Central memory CD4-positive, alpha-beta T cell (primary cell): Measurements from ENCODE around the gene CFAP20DC.

Experiments used
- DNase-seq: peaks from one replicate; pipeline ENCODE4 v3.0.0; 2022

Gene CFAP20DC

GRCh38 chr3:58794750-58795149 lies 255.1 kb downstream of the CFAP20DC start:
- no peak for DNase-seq

- DNase-seq = no peak
Measured at GRCh38 chr3:58793938-58794337, 255.9 kb downstream of the CFAP20DC start.

GRCh38 chr3:58792921-58793451 lies 256.8 kb downstream of the CFAP20DC start:
- no peak for DNase-seq

- no peak for DNase-seq
Measured at GRCh38 chr3:58789385-58789784, 260.4 kb downstream of the CFAP20DC start.

- no peak for DNase-seq
Measured at GRCh38 chr3:58784888-58785287, 264.9 kb downstream of the CFAP20DC start.

- no peak for DNase-seq
Measured at GRCh38 chr3:58784425-58784824, 265.4 kb downstream of the CFAP20DC start.

- no peak for DNase-seq
Measured at GRCh38 chr3:58783845-58784244, 266.0 kb downstream of the CFAP20DC start.

GRCh38 chr3:58779934-58780333 lies 269.9 kb downstream of the CFAP20DC start:
- DNase-seq = no peak

GRCh38 chr3:58776231-58776630 lies 273.6 kb downstream of the CFAP20DC start:
- no peak for DNase-seq

- no peak for DNase-seq
Measured at GRCh38 chr3:58772462-58772861, 277.4 kb downstream of the CFAP20DC start.

- no peak for DNase-seq
Measured at GRCh38 chr3:58769065-58769464, 280.8 kb downstream of the CFAP20DC start.

- no peak for DNase-seq
Measured at GRCh38 chr3:58766587-58767282, 283.1 kb downstream of the CFAP20DC start.

- no peak for DNase-seq
Measured at GRCh38 chr3:58755150-58755549, 294.7 kb downstream of the CFAP20DC start.

- no peak for DNase-seq
Measured at GRCh38 chr3:58754074-58754473, 295.8 kb downstream of the CFAP20DC start.

GRCh38 chr3:58751882-58752567 lies 297.8 kb downstream of the CFAP20DC start:
- no peak for DNase-seq

- no peak for DNase-seq
Measured at GRCh38 chr3:58751235-58751634, 298.6 kb downstream of the CFAP20DC start.

GRCh38 chr3:58749948-58750347 lies 299.9 kb downstream of the CFAP20DC start:
- no peak for DNase-seq

- DNase-seq = no peak
Measured at GRCh38 chr3:58748024-58748423, 301.8 kb downstream of the CFAP20DC start.

- no peak for DNase-seq
Measured at GRCh38 chr3:58746758-58747157, 303.1 kb downstream of the CFAP20DC start.

GRCh38 chr3:58743296-58743695 lies 306.5 kb downstream of the CFAP20DC start:
- no peak for DNase-seq

- DNase-seq = no peak
Measured at GRCh38 chr3:58742239-58742638, 307.6 kb downstream of the CFAP20DC start.

- no peak for DNase-seq
Measured at GRCh38 chr3:58737644-58738043, 312.2 kb downstream of the CFAP20DC start.

GRCh38 chr3:58731673-58732072 lies 318.2 kb downstream of the CFAP20DC start:
- DNase-seq = no peak

- no peak for DNase-seq
Measured at GRCh38 chr3:58728723-58729122, 321.1 kb downstream of the CFAP20DC start.
